Measurements from ENCODE around the gene SLC35E2B. TPM values are rescaled to one million over a fixed set of nuclear protein-coding genes. Genes with fewer than 3 reads are reported as not detected.
"Not testable (repeated sequence)": the region's sequence is repeated elsewhere in the genome, so short reads cannot be mapped to it uniquely, and the experiment has no call there.

Gene SLC35E2B
- total and polyA plus RNA-seq, 2 of the 8 experiments (the other 6 are each of a cell fraction or from before 2014, with no cell fraction given): 25.9 to 46.7 TPM

DNA sequence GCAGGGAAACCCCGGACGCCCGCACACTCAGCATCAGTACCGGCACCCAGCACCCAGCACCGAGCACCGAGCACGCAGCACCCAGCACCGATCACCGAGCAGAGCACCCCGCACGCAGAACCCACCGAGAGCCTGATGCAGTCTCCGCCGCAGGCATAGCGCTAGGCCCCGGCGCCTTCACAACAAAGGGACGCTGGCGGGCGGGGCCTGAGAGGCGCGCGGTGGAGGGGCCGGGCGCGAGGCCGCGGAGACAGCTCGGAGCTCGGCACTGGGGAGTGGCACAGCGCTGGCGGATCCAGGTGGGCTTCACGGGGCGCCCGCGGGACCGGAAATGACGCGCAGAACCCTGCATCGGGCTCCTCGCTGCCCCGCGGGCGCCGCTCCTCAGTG is 276 bp downstream of the SLC35E2B start:
- H3K4me3 ChIP-seq (ENCODE audit: extremely low read depth in 1 of 4, insufficient read depth in 2 of 4, low read depth in 3 of 4, low read length in 4 of 4): peak overlapping the region; percentile 34 to 61 (median 46); a peak in 7 of 8 replicates
- H3K27ac ChIP-seq (ENCODE audit: low read depth, low read length): peak overlapping the region; percentile 67; the same call in 1 of the 2 replicates
- H2AFZ ChIP-seq (ENCODE audit: low read length); H3K9ac ChIP-seq (replicated peaks in 1 of 4; ENCODE audit: extremely low read depth in 1 of 4, low read depth in 3 of 4, low read length in 3 of 4); H3K18ac ChIP-seq (ENCODE audit: extremely low read depth, low read length); H3K79me1 ChIP-seq (ENCODE audit: low read depth, low read length); H2BK12ac ChIP-seq (ENCODE audit: low read depth, low read length); H3K23me2 ChIP-seq (ENCODE audit: low read depth, low read length); H4K8ac ChIP-seq (ENCODE audit: extremely low read depth, insufficient read depth, low read length); H3K9me3 ChIP-seq (ENCODE audit: insufficient read depth in 2 of 2, low read depth in 1 of 2, low read length in 1 of 2); H2BK15ac ChIP-seq (ENCODE audit: low read length); H3K27me3 ChIP-seq (replicated peaks in 1 of 4; ENCODE audit: control insufficient read depth in 3 of 4, extremely low read depth in 1 of 4, insufficient read depth in 3 of 4, low read length in 3 of 4); POLR2A ChIA-PET (ENCODE audit: partially characterized antibody); H3K23ac ChIP-seq (ENCODE audit: insufficient read length); H3K36me3 ChIP-seq (ENCODE audit: control insufficient read depth in 2 of 4, insufficient read depth in 4 of 4, low read length in 3 of 4); H2BK20ac ChIP-seq (ENCODE audit: low read length); FAIRE-seq; H2BK120ac ChIP-seq (replicated peaks; ENCODE audit: low read depth, low read length); H3K14ac ChIP-seq (ENCODE audit: insufficient read length); H4K5ac ChIP-seq (ENCODE audit: insufficient read length, low read depth, low read length); H4K91ac ChIP-seq (replicated peaks; ENCODE audit: insufficient read length, low read length); H2BK5ac ChIP-seq (ENCODE audit: low read depth, low read length); DNase-seq (ENCODE audit: low read depth in 1 of 2, low spot score in 2 of 2); CTCF ChIA-PET (ENCODE audit: partially characterized antibody); H2AK5ac ChIP-seq (ENCODE audit: low read depth, low read length); H4K20me1 ChIP-seq (replicated peaks in 1 of 2; ENCODE audit: control insufficient read depth in 1 of 2, insufficient read depth in 2 of 2, low read length in 2 of 2); H3K4me1 ChIP-seq (replicated peaks in 1 of 4; ENCODE audit: control insufficient read depth in 3 of 4, insufficient read depth in 4 of 4, low read length in 3 of 4); H3K56ac ChIP-seq (replicated peaks; ENCODE audit: insufficient read length, low read depth, low read length); H3K4ac ChIP-seq (replicated peaks; ENCODE audit: insufficient read length, low read depth, low read length): not testable (repeated sequence)
- H3K4me2 ChIP-seq (ENCODE audit: insufficient read depth in 1 of 2, low read depth in 2 of 2, low read length in 2 of 2): peak overlapping the region in 1 of 2 experiments; percentile 28; a peak in 1 of 4 replicates
- 2% methylated on average over 10 of the region's 45 CpGs; no CpG with 5 or more reads in 1 of the 2 experiments for WGBS, 2 experiments (ENCODE audit: extremely low coverage in 1 of 2, insufficient coverage in 1 of 2, insufficient read length in 1 of 2, insufficient replicate concordance in 2 of 2, low coverage in 1 of 2, low lambda C conversion rate in 2 of 2, missing lambda C conversion rate in 1 of 2)
- TF ChIP-seq PHF8 (conservative IDR thresholded peaks at IDR 0.05; ENCODE audit: low read depth, low read length): 0 out of 2 replicates have a peak, but pooled peaks have one; percentile 24
- H3K79me2 ChIP-seq (ENCODE audit: control insufficient read depth in 1 of 2, insufficient read depth in 2 of 2, low read length in 2 of 2): peaks cover 0 to 11% of the 10 kb centered on the region in 2 experiments; a peak in 2 of 4 replicates

DNA sequence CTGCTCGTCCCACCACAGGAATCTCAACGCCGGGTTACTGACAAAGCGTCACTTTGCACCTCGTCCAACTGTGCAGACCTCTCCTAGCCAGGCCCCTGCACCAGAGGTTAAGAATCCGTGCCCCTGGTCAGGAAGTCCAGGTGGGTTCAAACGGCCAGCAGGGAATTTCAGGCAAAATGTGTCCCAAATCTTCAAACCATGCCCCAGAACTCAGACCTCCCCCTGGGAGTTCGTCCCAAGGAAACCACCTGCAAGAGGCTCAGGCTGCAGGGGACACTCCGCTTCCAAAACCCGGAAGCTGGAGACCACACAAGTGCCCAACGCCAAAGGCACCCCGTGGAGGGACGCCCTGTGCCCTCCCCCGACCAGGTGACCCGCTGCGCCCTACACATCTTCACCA is 1.2 kb downstream of the SLC35E2B start:
- CTCF ChIA-PET (ENCODE audit: partially characterized antibody); FAIRE-seq: not testable (repeated sequence)

More for the DNA sequence above, 1.2 kb downstream of the SLC35E2B start:
- H2BK5ac ChIP-seq (ENCODE audit: low read depth, low read length); H2AFZ ChIP-seq (ENCODE audit: low read length); H4K91ac ChIP-seq (replicated peaks; ENCODE audit: insufficient read length, low read length); H4K8ac ChIP-seq (ENCODE audit: extremely low read depth, insufficient read depth, low read length); H3K9ac ChIP-seq (replicated peaks in 1 of 4; ENCODE audit: extremely low read depth in 1 of 4, low read depth in 3 of 4, low read length in 3 of 4); H3K23ac ChIP-seq (ENCODE audit: insufficient read length); H3K9me3 ChIP-seq (ENCODE audit: insufficient read depth in 2 of 2, low read depth in 1 of 2, low read length in 1 of 2); H3K36me3 ChIP-seq (ENCODE audit: control insufficient read depth in 2 of 4, insufficient read depth in 4 of 4, low read length in 3 of 4); H3K27me3 ChIP-seq (replicated peaks in 1 of 4; ENCODE audit: control insufficient read depth in 3 of 4, extremely low read depth in 1 of 4, insufficient read depth in 3 of 4, low read length in 3 of 4); H2BK120ac ChIP-seq (replicated peaks; ENCODE audit: low read depth, low read length); POLR2A ChIA-PET (ENCODE audit: partially characterized antibody); H3K56ac ChIP-seq (replicated peaks; ENCODE audit: insufficient read length, low read depth, low read length); H3K18ac ChIP-seq (ENCODE audit: extremely low read depth, low read length); H2BK20ac ChIP-seq (ENCODE audit: low read length); H3K14ac ChIP-seq (ENCODE audit: insufficient read length); H3K4ac ChIP-seq (replicated peaks; ENCODE audit: insufficient read length, low read depth, low read length); H3K79me1 ChIP-seq (ENCODE audit: low read depth, low read length); H2BK15ac ChIP-seq (ENCODE audit: low read length); H4K5ac ChIP-seq (ENCODE audit: insufficient read length, low read depth, low read length); H3K23me2 ChIP-seq (ENCODE audit: low read depth, low read length); H4K20me1 ChIP-seq (replicated peaks in 1 of 2; ENCODE audit: control insufficient read depth in 1 of 2, insufficient read depth in 2 of 2, low read length in 2 of 2); DNase-seq (ENCODE audit: low read depth in 1 of 2, low spot score in 2 of 2); H3K4me1 ChIP-seq (replicated peaks in 1 of 4; ENCODE audit: control insufficient read depth in 3 of 4, insufficient read depth in 4 of 4, low read length in 3 of 4); H3K27ac ChIP-seq (ENCODE audit: low read depth, low read length); H2BK12ac ChIP-seq (ENCODE audit: low read depth, low read length); H2AK5ac ChIP-seq (ENCODE audit: low read depth, low read length): not testable (repeated sequence)
- Histone ChIP-seq H3K4me3 (ENCODE audit: extremely low read depth in 1 of 4, insufficient read depth in 2 of 4, low read depth in 3 of 4, low read length in 4 of 4) (0 out of 8 replicates have a peak overlapping the region, but pooled peaks of 2 of the 4 experiments have one; percentile 17 to 38), H3K79me2 (ENCODE audit: control insufficient read depth in 1 of 2, insufficient read depth in 2 of 2, low read length in 2 of 2) (peaks cover 0 to 18% of the 10 kb centered on the region in 2 experiments; a peak in 2 of 4 replicates), H3K4me2 (ENCODE audit: insufficient read depth in 1 of 2, low read depth in 2 of 2, low read length in 2 of 2) (peak overlapping the region in 1 of 2 experiments; percentile 53; a peak in 3 of 4 replicates)
- WGBS, 2 experiments (ENCODE audit: extremely low coverage in 1 of 2, insufficient coverage in 1 of 2, insufficient read length in 1 of 2, insufficient replicate concordance in 2 of 2, low coverage in 1 of 2, low lambda C conversion rate in 2 of 2, missing lambda C conversion rate in 1 of 2): no CpG with 5 or more reads among the region's 16 CpGs

Data from H1 (cell line).